GM18861 (cell line): Measurements from ENCODE around the gene INTS6L.

ENCODE experiments used
- ATAC-seq: cut with Tn5 transposase; IDR thresholded peaks from one replicate; pipeline ENCODE4 v1.9.1; 2021; ENCODE audit not compliant: unreplicated experiment

Gene INTS6L, protein sequence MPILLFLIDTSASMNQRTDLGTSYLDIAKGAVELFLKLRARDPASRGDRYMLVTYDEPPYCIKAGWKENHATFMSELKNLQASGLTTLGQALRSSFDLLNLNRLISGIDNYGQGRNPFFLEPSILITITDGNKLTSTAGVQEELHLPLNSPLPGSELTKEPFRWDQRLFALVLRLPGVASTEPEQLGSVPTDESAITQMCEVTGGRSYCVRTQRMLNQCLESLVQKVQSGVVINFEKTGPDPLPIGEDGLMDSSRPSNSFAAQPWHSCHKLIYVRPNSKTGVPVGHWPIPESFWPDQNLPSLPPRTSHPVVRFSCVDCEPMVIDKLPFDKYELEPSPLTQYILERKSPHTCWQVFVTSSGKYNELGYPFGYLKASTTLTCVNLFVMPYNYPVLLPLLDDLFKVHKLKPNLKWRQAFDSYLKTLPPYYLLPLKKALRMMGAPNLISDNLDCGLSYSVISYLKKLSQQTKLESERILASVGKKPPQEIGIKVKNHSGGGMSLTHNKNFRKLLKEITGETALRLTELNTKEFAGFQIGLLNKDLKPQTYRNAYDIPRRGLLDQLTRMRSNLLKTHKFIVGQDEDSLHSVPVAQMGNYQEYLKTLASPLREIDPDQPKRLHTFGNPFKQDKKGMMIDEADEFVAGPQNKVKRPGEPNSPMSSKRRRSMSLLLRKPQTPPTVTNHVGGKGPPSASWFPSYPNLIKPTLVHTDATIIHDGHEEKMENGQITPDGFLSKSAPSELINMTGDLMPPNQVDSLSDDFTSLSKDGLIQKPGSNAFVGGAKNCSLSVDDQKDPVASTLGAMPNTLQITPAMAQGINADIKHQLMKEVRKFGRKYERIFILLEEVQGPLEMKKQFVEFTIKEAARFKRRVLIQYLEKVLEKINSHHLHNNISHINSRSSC

DNA sequence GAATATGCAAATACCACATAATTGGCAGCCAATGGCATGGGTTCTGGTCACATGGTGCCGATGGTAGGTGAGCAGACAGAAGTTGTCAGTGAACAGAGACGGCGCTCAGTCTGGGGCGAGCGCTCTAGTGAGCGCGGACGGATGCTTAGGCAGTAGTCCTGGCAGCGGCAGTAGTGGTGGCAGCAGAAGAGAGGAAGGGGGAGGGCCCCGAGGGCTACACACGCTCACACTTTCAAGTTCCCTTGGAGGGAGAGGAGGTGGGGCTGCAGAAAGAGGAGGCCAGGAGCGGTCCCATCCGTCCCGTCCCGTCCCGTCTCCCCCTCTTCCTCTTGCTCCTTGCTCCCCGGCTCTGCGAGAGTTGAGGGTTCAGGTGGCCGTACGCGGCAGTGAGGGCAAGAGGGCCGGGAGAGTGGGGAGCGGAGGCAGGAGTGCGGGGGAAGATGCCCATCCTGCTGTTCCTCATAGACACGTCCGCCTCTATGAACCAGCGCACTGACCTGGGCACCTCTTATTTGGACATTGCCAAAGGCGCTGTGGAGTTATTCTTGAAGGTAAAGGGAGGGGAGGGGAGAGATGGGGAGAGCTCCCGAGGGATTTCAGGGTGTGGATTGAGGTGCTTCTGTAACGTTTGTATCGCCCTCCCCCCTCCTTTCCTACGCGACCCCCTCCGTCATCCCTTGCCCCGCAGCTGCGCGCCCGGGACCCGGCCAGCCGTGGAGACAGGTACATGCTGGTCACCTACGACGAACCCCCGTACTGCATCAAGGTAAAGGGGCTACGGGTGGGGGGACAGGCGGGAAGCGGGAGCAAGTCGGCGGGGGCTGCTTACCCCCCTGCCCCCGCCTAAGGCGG is at the start of gene INTS6L:
TSS of gene INTS6L (plus strand) at position 108 of the 852 bp plus-strand sequence. CDS start at position 441, 333 bp downstream.
- peak; percentile 91 for ATAC-seq

DNA sequence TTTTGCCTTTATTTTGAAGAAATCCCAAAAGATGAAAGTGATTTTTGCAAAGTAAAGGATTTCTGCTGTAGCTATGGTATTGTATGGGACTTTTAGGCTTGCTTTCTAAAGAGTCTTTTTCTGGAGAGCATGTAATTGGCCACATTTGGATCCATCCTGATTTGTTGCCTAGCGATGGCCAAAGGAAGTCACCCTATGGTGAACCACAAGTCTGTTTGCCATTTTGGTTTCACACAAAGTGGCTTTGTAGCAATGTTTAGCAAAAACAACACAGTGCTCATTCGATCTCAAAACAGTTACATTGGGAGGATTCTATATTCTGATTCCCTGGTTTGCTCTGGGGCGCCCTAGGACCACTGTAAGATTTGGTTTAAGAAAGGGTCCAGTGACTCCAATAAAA is 44.1 kb upstream of the INTS6L start:
- no peak for ATAC-seq

DNA sequence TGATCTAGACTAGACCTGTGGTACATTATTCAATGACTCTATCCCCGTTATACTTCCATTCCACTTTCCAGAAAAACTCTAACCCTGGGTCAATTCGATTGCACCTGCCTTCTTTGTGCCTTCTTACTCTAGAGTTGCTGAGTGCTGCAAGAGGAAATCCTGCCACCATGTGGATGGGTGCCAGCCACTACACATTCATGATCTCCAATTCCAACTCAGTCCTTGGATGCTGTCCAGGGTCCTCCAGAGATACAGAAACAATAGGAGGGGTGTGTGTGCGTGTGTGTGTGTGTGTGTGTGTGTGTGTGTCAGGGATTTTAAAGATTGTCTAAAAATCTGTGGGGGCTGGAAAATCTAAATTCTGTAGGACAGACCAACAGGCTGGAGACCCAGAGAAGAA is 42.9 kb upstream of the INTS6L start:
- no peak for ATAC-seq

DNA sequence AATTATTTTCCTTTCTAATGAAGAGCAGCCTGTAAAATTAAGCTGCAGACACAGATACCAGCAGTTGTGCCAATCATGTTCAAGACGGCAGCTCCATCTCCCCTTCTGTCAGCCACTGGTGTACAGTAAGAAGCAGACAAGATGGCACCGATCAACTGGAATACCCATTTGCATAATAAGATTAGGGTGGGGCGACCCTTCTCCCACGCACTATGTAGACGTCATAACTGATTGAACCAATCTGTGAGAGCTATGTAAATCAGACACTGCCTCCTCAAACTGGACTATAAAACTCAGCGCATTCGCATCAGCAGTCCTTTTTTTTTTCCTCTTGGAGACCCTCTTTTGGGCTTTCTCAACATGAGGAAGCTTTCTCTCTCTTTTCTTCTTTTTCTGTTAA is 40.4 kb upstream of the INTS6L start:
- no peak for ATAC-seq

DNA sequence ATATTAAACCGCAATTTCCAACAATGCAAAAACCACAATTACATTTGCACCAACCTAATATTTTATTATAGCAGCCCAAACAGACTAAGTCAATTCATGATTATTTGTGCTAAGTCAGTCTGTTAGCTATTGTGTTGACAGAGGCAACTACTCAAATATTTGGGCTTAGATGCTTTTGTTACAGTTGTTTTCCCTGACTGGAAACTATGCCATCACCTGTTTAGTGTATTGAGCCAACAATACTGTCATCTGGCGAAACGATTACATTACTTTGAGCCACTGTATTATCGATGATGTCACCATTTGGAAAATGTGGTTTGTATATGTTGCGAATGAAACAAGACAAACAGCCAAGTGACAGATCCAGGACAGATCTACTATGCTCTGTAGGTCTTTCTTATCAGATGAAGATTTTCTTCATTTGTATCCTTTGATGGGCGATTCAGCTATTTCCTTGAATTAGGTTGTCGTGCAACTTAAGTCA is 38.7 kb upstream of the INTS6L start:
- no peak for ATAC-seq

DNA sequence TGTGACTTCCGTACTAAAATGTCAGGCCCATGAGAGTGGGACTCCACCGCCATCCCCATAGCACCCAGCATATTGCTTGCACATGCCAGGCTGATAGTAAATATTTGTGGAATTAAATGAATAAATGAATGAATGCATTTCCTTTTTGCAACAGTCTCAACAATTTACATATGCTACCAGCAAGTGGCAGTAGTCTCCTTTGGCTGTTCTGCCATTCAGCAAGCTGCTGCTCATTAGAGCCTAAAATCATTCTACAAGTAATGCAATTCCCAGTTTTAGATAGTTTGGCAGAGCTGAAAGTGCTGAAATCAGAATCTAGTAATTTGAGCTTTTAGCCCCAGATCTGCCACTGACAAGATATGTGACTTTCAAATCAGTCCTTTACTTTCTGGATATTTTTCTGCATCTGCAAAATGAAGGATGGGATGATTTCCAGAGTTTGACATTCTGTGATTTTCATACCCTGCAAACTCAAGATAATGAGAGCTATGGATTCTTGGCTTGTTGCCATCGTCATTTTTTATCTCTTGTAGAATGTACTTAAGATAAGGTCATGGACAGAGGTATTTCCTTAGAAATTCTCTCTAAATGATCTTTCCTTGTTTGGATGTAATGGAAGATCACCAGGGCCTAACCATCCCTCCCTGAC is 35.7 kb upstream of the INTS6L start:
- no peak for ATAC-seq

DNA sequence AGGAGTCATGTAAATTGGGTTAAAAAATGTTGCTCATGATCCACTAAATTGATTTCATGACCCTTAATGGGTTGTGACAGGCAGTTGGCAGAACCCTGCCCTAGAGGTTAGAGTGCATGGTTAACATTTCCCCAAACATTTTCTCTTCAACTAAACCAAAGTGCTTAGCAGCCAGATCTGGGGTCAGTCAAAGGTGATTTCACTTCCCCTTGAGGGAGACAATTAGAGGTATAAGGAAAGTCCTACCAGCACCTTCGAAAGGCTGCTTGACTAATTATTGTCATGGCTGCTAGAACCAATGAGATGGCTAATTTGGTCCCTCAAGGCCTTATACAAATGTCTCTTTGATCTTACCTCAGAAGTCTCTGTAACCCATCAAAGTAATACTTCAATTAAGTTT is 30.9 kb upstream of the INTS6L start:
- ATAC-seq: peak; percentile 86

DNA sequence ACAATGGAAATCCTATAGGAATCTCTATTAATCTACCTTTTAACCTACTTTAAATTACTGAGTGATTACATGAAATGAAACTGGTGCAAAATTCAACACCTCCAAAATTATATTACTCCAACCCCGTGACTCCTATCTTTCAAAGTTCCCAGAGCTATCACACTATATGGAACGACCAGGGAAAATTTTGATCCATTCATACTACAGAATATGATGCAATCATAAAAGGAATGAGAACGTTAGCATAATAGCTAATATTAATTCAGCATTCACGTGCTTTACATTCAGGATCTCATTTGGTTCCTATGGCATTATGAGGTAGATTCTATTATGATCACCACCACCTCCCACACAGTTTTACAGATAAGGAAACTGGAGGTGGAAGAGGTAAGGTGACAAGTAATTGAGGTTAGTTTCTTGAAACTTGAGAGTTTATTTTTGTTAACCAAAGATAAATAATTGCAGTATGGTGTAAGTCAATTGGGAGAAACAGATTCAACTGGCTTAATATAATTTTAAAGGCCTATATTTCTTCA is 29.4 kb upstream of the INTS6L start:
- no peak for ATAC-seq

DNA sequence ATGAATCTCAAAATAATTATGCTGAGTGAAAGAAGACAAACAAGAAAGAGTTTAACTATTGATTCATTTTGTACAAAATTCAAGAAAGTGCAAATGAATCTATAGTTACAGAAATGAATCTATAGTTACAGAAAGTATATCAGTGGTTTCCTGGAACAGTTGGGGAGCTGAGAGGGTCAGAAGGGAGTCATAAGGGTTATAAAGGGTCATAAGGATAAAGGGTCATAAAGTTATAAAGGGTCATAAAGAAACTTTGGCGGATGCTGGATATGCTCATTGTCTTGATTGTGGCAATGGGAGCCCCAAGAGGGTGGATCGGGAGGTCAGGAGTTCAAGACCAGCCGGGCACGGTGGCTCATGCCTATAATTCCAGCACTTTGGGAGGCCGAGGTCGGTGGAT is 26.0 kb upstream of the INTS6L start:
- no peak for ATAC-seq

DNA sequence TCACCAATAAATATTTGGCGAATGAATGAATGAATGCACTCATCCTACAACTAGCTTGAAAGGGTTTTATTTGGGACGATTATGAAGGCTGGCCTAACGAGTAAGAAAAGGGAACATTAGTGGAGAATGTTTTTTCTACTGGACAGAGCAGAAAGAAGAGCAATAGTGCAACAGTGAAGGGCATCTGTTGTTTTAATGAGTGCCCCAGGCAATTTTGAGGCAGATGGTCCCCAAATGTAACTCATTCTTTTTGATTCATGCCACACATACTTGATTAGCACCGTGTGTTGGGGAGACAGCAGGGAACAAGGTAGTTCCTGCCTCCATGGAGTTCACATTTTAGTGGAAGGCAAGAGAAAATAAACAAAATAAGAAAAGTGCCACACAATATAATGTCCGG is 22.7 kb upstream of the INTS6L start:
- ATAC-seq: no peak

DNA sequence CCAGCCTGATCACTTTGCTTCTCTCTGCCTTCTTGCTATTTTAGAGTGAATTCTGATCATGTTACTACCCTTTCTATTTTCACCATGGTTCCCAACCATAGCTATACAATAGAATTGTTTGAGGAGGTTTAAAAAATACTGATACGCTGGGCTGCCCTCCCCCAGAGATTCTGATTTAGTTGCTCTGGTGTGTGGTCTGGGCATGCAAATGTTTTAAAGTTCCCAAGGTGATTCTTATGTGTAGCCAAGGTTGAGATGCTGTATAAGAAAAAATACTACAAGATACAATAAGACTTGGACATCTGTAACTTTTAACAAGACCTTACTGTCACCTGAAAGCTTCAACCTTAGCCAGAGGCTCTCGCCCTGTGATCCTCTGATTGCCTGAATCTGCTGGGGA is 22.2 kb upstream of the INTS6L start:
- ATAC-seq: no peak

DNA sequence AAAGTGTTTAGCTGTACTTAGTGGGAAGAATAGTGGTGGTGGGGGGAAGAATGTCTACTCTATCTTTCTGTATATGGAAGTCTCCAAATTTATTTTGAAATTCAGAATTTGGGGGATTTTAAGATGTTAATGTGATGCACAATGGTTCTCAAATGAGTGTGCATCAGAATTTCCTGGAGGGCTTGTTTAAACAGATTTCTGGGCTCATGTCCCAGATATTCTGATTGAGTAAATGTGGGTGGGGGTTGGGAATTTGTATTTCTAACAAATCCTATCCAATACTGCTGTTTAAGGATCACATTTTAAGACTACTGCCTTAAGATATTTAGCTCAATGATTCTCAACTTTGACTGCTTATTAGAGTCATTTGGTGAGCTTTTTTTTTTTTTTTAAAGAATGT is 15.1 kb upstream of the INTS6L start:
- no peak for ATAC-seq

DNA sequence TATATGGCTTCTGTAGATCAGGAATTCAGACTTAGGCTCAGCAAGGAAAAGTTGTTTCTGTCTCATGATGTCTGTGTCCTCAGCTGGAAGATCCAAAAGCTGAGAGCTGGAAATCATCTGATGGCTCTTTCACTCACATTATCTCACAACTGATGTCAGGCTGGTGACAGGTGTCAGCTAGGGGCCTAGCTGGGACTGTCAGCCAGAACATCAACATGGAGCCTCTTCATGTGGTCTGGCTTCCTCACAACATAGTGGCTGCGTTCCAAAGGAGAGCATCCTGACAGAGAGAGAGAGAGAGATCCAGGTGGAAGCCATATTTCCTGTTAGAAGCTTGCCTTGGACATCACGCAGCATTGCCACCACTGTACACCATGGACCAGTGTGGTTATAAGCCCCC is 10.6 kb upstream of the INTS6L start:
- ATAC-seq: no peak

DNA sequence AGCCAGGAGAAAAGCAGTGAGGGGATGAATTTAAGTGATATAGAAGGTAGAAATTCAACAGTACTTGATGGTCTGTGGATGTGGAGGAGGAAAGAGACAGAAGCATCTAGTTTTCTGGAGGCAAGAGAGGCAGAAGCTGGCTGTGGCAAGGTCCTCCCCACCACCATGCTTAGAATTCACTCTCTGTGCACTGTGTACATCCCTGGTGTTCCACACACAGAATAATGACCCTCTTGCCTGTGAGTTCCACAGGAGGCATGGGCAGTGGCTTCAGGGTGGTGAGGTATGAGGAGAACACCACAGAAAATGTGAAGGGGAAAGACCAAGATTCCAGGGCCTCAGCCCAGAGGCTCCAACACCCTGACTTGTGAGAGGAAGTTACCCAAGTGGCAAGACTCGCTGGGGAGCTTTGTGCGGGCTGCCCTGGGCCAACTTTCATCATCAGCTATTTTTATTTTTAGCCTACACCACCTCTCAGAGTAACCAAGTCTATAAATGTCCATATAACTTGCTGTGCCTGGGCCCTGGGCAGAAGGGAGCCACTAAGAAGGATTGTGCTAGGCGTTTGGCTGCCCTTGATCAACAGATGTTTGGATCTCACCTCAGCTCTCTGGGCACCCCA is 7.8 kb upstream of the INTS6L start:
- ATAC-seq: no peak

DNA sequence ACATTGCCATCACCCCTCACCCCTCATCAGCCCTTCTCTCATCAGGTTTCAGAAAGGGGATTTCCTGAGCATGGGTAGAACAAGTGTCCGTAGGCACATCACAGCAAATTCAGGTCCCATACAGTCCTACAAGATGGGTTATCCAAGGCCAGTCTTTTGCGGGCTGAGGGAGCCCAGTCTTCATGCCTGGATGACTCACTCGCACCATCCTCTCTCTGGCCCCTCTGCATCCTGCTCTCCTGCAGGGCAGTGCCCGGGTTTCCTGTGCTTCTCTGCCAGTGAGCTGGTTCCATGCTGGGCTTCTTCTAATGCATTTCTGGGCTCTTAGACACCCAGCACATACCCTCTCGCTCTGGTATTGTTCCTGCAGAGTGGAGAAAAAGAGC is 7.3 kb upstream of the INTS6L start:
- no peak for ATAC-seq

DNA sequence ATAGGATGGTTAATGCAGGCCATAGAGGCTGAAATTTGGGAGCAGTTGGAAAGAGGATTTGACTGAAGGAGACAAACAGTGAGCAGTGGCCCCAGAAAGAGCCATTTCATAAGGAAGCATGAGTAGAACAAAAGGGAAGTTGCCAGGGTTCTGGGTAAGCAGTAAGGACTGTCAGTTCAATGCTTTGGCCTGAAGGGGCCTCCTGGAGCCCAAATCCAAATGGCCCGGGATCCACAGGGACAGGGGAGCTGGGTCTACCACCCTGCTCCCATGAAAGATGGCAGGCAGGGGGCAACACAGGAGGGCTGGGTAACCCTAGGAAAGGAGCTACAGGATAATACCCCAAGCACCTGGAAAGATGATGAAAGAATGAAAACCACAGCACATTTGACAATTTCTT is 4.1 kb upstream of the INTS6L start:
- no peak for ATAC-seq

DNA sequence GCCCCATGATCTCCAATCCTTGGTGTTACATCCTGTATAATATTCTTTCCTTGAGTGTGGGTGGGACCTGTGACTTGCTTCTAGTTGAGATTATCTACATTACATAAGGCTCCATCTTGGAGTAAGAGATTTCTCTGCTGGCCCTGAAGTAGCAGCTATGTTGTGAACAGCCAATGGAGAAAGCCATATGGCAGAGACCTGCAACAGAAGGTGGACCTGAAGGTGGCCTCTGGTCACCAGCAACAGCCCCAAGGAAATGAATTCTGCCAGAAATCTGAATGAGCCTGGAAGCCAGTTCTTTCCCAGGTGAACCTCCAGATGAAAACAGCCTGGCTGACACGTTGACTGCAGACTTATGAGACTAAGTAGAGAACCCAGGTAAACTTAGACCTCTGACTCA is 2.3 kb upstream of the INTS6L start:
- ATAC-seq: no peak

DNA sequence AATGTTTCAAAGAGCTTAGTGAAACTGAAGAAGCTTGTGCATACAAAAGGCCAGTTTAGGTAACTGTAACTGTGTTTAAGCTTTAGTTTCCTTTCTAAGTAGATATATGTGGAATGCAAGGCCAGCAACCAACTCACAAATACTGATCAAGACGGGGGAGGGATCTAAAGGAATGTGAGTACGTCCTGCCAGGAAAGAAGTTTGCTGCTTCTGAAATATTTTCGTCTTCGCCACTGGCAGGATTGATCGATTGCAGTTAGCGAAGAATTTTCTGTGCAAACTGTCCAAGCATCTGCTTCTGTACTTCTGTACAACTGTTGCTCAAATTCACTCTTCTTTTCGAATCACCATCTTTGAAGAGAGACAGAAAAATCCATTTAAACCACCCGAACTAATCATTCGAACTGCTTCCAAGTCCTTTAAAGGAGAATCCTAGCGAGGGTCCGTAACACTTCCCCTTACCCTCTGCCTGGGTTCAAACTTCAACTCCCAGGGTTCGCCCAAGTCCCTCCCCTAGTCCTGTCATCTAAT is 373 bp upstream of the INTS6L start:
- ATAC-seq: no peak

DNA sequence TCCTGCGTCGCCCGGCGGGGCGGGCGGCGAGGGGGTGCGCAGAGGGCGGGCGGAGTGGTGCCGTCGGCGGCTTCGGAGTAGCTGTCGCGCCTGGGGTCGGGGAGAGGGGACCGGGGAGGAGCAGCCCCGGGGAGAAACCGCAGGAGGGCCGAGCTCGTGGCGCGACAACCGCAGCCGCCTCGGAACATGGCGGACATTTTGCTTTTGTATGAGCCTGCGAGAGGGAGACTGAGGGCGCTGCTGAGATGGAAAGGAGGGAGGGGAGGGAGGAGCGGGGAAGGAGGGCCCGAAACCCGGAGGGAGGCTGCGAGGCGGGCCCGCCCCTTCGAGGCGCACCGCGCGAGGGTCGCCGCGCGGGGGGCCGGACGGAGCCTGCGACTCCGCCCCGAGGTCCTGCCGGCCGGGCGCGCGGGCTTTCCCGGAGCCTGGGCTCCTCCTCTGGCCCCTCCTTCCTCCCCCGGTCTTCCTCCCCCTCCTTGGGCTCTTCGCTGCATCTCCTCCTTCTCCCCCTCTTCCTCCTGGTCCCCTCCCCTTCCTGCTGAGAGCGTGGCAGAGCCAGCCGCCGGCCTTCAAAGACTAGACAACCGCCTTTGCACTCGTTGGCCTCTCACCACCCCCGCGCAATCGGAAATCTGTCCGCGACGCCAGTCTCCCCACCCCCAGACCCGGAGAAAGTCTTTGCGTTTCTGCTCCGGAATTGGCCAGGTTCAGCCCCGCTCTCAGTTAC is 1.1 kb downstream of the INTS6L start:
- peak; percentile 31 for ATAC-seq
